Type B pancreatic cell (in vitro differentiated cells): ENCODE results near the gene ERGIC3. TPM values are rescaled to one million over a fixed set of nuclear protein-coding genes. Genes with fewer than 3 reads are reported as not detected.
"Not testable (repeated sequence)": the region's sequence is repeated elsewhere in the genome, so short reads cannot be mapped to it uniquely, and the experiment has no call there.

Experiments used
- DNase-seq: peaks from one replicate; pipeline ENCODE4 v3.0.0; 2021; ENCODE audit warnings: mixed read lengths; ENCODE audit not compliant: unreplicated experiment; ENCODE audit errors: extremely low spot score
- H3K27ac Mint-ChIP-seq: 2 replicates; pipeline ENCODE4 v1.8.0; 2021; ENCODE audit warnings: mild to moderate bottlenecking, mixed read lengths
- H3K27me3 Mint-ChIP-seq: 2 replicates; pipeline ENCODE4 v1.8.0; 2021; ENCODE audit warnings: mixed read lengths
- H3K36me3 Mint-ChIP-seq: 2 replicates; pipeline ENCODE4 v1.8.0; 2021; ENCODE audit warnings: mixed read lengths
- H3K4me1 Mint-ChIP-seq: one replicate; pipeline ENCODE4 v1.8.0; 2021; ENCODE audit warnings: mixed read lengths; ENCODE audit not compliant: unreplicated experiment
- H3K4me3 Mint-ChIP-seq: 2 replicates; pipeline ENCODE4 v1.8.0; 2021; ENCODE audit warnings: mild to moderate bottlenecking, mixed read lengths
- H3K9me3 Mint-ChIP-seq: 2 replicates; pipeline ENCODE4 v1.8.0; 2021; ENCODE audit warnings: mixed read lengths
- total RNA-seq: library from RNA; stranded (reverse); gene quantifications from 2 replicates; pipeline ENCODE4 v1.2.1, GENCODE V29; 2021; ENCODE audit warnings: low replicate concordance
- TF ChIP-seq, protein P1 (sequence below): fragments of 200-600 bp; sonication (generic); conservative IDR thresholded peaks from 2 replicates; pipeline ENCODE4 v1.5.0; 2021; ENCODE audit warnings: antibody characterized with exemption, mild to moderate bottlenecking

The ERGIC3 gene
- total RNA-seq, 1 donor from 2014 or later = 288 TPM

DNA sequence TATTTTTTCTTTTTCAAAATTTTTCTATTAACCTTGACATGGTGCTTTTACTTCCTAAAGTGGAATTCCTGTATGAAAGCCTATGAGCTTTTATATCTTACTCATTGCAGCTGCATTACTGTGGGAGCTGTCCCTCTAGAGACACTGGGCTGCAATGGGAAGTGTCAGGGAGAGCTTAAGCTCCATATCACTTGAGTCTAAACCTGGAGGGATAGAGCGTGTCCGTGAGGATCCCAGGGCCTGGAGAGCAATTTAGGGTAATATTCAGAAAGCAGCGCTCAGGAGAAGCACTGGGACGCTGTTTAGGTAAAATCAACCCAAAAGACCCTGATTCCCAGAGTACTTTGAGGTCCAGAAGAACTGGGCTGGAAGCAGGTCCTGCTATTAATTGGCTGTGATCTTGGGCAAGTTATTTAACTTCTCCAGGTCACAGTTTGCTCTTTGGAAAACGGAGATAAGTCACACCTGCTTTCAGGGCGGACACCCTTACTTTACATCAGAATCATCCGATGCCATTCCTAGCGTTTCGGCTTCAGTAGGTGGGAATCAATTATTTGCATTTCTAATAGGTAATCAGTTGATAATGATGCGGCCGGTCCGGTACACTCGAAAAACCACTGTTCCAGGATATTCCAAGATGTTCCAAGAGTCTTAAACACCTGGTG is 628 bp upstream of the ERGIC3 start:
- H3K27ac Mint-ChIP-seq = peak overlapping the region; percentile 85
- TF ChIP-seq, protein P1, sequence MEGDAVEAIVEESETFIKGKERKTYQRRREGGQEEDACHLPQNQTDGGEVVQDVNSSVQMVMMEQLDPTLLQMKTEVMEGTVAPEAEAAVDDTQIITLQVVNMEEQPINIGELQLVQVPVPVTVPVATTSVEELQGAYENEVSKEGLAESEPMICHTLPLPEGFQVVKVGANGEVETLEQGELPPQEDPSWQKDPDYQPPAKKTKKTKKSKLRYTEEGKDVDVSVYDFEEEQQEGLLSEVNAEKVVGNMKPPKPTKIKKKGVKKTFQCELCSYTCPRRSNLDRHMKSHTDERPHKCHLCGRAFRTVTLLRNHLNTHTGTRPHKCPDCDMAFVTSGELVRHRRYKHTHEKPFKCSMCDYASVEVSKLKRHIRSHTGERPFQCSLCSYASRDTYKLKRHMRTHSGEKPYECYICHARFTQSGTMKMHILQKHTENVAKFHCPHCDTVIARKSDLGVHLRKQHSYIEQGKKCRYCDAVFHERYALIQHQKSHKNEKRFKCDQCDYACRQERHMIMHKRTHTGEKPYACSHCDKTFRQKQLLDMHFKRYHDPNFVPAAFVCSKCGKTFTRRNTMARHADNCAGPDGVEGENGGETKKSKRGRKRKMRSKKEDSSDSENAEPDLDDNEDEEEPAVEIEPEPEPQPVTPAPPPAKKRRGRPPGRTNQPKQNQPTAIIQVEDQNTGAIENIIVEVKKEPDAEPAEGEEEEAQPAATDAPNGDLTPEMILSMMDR = no peak
- H3K4me1 Mint-ChIP-seq = peaks cover 10% of the 10 kb centered on the region
- H3K27me3 Mint-ChIP-seq = no peaks in the 10 kb centered on the region
- H3K9me3 Mint-ChIP-seq = no peaks in the 10 kb centered on the region
- no peak for DNase-seq
- peaks cover 8% of the 10 kb centered on the region for H3K36me3 Mint-ChIP-seq
- peak overlapping the region; percentile 92 for H3K4me3 Mint-ChIP-seq

DNA sequence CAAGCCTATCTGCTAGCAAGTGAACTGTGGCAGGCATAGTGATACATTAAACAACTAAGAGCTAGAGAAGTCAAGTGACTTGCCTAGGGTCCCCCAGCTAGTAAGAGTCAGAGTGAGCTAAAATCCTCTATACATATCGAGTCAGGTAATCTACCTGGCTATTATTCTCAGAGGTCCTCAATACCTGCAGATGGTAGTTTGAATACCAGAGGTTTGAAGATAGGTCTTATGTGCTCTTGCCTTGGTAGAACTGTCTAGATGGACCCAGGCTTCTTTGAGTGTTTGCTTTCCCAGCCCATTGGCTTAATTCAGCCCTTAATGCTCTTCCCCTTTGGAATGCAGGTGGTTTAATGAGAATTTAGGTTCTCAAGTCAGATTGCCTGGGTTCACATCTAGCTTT is 1.1 kb downstream of the ERGIC3 start:
- no peaks in the 10 kb centered on the region for H3K9me3 Mint-ChIP-seq
- H3K4me3 Mint-ChIP-seq = peak overlapping the region; percentile 92
- H3K27ac Mint-ChIP-seq = peak overlapping the region; percentile 85
- no peak for DNase-seq
- TF ChIP-seq, protein P1 = no peak
- peaks cover 8% of the 10 kb centered on the region for H3K36me3 Mint-ChIP-seq
- peaks cover 10% of the 10 kb centered on the region for H3K4me1 Mint-ChIP-seq
- no peaks in the 10 kb centered on the region for H3K27me3 Mint-ChIP-seq

DNA sequence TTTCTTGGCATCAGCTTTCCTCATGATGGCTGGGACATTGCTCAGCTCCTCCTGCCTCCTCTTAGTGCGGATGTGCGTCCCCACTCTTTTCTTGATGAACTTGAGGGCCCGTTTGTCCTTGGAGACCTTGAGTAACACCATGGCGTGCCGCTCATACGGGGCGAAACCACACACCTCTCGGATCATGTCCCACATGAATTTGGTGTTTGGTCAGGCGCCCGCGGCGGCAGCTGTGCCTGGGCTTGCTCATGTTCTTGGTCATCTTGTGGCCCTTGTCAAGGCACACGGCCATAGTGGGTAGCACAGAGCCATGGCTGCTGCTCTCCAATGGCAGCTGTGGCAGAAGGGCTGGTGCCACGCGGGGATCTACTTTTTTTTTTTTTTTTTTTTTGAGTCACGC is 2.6 kb downstream of the ERGIC3 start:
- H3K36me3 Mint-ChIP-seq = peaks cover 8% of the 10 kb centered on the region
- H3K27me3 Mint-ChIP-seq = no peaks in the 10 kb centered on the region
- peaks cover 10% of the 10 kb centered on the region for H3K4me1 Mint-ChIP-seq
- no peak overlapping the region for H3K4me3 Mint-ChIP-seq
- no peak for DNase-seq
- H3K27ac Mint-ChIP-seq = no peak overlapping the region
- no peaks in the 10 kb centered on the region for H3K9me3 Mint-ChIP-seq
- TF ChIP-seq, protein P1 = no peak

DNA sequence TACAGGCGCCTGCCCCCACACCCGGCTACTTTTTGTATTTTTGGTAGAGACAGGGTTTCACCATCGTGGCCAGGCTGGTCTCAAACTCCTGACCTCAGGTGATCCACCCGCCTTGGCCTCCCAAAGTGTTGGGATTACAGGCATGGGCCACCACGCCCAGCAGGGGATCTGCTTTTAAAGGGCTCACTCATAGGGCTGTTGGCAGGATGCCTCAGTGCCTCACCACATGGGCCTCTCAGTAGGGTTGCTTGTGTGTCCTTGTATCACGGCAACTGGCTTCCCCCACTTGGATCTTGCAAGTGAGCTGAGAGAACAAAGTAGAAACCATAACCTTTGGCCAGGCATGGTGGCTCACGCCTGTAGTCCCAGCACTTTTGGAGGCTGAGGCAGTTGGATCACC is 3.1 kb downstream of the ERGIC3 start:
- not testable (repeated sequence) for H3K36me3 Mint-ChIP-seq, DNase-seq

DNA sequence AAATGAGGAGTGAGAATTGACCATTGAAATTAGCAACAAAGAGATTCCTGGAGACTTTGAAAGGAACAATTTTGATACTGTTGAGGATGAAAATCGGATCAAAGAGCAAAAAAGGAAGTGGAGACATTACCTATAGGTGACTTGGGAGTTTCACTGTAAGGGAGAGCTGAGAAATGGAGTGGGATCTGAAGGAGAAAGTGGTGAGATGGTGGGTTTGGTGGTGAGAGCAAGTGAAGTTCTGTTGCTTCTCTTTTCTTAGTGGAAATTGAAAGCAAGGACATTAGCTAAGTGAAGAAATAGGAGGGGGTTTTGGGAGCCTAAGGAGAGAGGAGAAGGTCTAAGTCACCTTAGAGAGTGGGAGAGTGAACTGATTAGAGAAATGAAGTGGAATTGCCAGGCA is 4.2 kb downstream of the ERGIC3 start:
- Mint-ChIP-seq H3K36me3 (peaks cover 8% of the 10 kb centered on the region), H3K4me1 (peaks cover 7% of the 10 kb centered on the region), H3K27ac (no peak overlapping the region), H3K27me3 (no peaks in the 10 kb centered on the region), H3K9me3 (no peaks in the 10 kb centered on the region), H3K4me3 (no peak overlapping the region)
- DNase-seq = no peak
- TF ChIP-seq, protein P1 = no peak

More for the DNA sequence above, 3.1 kb downstream of the ERGIC3 start:
- H3K9me3 Mint-ChIP-seq, H3K27me3 Mint-ChIP-seq, H3K4me3 Mint-ChIP-seq, H3K27ac Mint-ChIP-seq, H3K4me1 Mint-ChIP-seq: not testable (repeated sequence)

DNA sequence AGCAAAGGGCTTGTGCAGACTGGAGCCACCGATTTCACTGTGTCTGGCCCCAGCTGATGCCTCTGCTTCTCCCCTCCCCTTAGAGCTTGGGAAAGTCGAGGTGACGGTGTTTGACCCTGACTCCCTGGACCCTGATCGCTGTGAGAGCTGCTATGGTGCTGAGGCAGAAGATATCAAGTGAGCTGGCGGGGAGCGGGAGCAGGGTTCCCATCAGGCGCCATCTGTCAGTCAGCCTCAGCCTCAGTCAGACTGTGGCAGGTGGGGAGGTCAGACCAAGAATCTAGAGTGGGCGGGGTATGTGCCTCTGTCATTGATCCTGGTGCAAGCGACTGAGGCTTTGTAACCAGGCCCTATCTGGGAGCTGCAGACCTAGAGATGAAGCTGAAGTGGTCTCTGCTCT is 5.5 kb downstream of the ERGIC3 start:
- DNase-seq = no peak
- Mint-ChIP-seq H3K27me3 (no peaks in the 10 kb centered on the region), H3K4me1 (peaks cover 6% of the 10 kb centered on the region), H3K4me3 (no peak overlapping the region), H3K36me3 (peaks cover 8% of the 10 kb centered on the region), H3K27ac (no peak overlapping the region), H3K9me3 (no peaks in the 10 kb centered on the region)
- TF ChIP-seq, protein P1 = no peak
